Ureter (tissue), 1 donor: ENCODE measurements around the gene ARFGAP3. TPM values are rescaled to one million over a fixed set of nuclear protein-coding genes. Genes with fewer than 3 reads are reported as not detected.
"Not testable (repeated sequence)": the region's sequence is repeated elsewhere in the genome, so short reads cannot be mapped to it uniquely, and the experiment has no call there.

ENCODE experiments used
- DNase-seq: peaks from one replicate; pipeline ENCODE4 v3.0.0-alpha.2; 2020; ENCODE audit warnings: low spot score
- total RNA-seq: library from RNA; stranded (reverse); gene quantifications from one replicate; pipeline ENCODE4 v1.2.4, GENCODE V29; 2023
- donor health status: DM: yes; HTN: yes; CAD: no.

ARFGAP3 gene
- total RNA-seq, 1 donor from 2014 or later: 32.8 TPM

DNA sequence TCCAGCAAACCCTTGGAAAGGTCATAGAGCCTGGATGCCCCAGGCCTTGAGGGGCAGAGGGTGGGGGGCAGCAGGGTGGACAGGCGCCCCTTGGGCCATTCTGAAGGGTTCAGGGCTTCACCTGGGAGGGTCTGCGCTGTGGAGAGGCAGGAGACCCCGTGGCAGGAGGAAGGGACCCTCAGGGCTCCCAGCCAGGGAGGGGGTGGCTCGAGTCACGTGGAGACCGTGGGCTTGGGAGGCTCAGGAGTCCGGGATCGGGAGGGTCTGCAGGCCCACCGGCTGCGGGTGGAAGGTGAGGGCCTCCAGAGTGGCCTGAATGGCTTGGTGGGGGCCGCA lies 87.9 kb downstream of the ARFGAP3 start:
- no peak for DNase-seq

DNA sequence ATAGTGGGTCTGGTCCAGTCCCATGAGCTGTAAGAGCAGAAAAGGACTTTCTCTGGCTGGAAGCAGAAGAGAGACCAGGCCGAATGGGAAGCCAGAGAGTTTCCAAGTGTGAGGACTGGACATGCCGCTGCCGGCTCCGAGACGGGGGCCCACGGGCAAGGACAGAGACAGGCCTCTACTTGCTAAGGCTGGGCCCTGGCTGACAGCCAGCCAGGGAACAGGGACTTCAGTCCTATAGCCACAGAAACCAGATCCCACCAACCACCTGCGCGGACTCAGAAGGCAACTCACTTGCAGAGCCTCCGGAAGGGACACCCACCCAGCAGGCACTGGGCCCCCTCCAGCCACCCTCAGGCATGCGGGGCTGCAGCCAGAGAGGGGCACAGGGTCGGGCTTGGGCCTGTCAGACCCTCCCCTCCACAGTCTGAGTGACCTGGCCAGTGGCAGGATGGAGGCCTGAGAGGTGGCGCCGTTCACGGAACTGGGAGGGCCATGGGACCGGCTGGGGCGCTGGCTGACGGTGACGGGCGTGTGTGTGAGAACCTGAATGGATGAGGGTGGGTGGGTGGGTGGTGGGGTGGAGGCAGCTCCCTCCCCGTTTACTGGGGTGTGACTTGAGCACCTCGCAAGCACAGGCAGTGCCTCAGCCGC lies 88.6 kb downstream of the ARFGAP3 start:
- DNase-seq: peak; percentile 80

DNA sequence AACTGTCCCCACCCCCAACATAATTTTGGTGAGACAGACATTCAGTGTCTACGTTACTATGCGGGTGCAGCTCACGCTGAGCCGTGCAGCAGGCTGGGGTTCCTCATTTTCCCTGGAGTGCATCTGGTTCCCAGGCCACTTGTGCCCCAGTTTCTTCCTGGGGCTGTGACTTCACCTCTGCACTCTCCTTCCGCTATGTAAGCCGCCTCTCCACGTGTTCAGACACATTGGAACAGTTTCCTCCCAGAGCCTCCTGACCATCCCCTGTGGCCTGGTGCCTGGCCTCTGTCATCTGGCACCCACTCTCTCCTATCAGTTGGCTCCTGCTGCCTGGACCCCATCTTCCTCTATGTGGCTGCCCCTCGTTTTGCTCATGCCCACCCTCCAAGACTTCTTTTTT lies 90.2 kb downstream of the ARFGAP3 start:
- no peak for DNase-seq

DNA sequence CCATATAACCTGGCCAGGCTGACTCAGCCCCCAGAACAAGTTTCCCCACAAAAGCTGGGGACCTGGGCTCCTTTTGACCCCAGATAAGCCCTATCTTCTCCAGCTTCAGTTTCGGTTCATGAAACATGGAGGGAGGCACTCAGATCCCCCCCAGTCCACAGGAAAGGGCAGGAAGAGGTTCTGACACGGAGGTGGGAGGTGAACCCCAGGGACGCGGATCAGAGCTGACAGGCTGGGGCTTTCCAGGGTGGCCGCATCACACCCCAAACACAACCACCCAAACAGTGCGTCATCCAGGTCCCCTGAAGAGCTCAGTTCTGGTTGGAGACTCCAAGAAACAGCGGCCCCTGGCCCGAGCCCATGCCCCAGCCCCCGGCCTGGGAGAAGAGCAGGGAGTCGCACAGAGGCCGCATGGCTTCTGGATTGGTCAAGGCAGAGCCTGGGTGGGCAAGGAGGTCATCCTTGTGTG lies 92.1 kb downstream of the ARFGAP3 start:
- no peak for DNase-seq

DNA sequence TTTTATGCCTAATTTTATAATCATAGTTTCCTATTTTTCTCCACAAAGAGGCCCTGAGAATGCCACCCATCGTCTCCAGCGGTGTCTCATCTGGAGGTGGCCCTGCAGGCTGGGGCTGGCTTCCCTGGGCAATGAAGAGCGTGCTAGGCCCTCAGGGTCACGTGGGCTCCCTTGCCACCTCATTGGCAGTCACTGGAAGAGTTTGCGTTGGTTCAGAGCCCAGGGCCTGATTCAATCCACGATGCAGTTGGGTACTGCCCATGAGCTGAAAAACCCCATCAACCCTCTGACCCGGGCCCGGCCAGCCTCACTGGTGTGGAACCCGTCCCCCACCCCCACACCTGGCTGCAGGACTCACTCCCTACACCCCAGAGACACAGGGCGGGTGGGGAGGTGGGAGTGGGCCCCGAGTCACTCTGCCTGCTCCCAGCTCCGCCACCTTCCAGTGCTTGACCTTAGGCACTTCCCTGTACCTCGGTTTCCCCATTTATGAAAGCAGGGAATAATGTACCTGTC lies 93.0 kb downstream of the ARFGAP3 start:
- no peak for DNase-seq

DNA sequence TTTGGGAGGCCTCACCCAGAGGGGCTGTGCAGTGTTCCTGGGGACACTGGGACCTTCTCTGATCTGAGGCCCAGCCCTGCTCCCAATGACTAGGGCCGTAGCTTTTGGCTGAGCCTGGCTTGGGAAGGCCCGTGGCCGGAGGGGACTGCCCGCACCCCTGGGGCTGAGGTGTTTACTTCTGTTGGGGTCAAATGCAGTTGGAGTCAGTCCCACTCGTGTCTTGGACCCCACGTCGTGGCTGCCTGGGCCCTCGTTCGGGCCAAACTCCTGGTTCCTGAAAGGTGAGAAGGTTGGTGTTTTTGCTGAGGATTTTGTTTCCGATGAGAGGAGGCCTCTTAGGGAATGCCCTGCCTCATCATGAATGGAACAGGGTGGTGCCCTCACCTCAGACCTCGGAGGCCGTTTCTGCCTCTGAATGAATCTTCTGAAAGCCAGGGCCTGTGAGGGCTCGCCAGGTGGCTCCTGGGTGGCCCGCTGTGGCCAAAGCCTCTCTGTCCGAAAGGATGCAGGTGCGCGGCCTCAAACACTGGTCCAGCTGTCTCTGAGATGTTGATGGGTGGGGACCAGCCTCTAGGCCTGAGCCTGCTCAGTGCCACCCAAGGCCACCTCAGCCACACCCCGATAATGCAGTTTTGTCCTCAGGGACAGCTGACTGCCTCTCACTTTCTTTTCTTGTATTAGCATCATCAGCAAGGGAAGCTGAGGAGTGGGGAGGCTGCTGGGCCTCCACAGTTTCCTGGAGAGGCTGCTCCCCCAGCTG lies 96.1 kb downstream of the ARFGAP3 start:
- DNase-seq: no peak

DNA sequence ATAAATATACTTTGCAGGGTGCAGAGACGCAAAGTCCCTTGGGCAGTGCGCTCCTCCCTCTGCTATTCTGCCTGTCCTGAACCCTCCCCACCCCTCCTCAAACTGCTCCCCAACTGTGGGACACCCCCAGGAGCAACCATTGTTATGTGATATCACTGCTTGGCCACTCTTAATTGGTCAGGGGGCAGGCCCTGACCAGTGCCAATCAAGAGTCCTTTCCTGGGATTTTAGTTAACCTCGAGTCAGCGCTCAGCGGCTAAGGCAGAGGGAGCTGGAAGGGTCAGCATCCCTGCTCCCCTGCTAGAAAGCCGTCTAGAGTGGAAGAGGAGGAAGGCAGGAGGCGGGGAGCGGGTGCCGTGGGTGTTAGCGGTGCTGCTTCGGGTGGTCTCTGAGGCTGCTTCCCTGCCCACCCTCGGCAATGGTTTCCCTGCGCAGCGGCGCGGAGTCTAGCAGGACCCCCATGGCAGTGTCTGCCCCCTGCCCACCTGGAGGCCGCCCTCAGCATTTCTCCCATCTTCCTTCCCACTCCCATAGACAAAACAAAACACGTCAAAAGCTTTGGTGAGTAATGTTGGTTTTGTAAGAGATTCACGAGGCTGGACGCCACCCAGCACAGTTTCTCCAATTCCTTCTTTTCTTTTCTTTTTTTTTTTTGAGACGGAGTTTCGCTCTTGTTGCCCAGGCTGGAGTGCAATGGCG lies 98.0 kb downstream of the ARFGAP3 start:
- no peak for DNase-seq

DNA sequence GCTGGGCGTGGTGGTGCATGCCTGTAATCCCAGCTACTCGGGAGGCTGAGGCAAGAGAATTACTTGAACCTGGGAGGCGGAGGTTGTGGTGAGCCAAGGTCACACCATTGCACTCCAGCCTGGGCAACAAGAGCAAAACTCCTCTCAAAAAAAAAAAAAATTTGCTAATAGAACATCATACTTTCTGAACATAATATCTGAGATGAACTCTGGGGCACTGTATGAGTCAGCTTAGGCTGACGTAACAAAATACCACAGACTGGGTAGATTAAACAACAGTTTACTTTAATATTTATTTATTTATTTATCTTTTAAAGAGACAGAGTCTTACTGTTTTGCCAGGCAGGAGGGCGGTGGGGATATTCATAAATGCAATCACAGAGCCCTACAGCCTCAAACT lies 101.5 kb downstream of the ARFGAP3 start:
- DNase-seq: not testable (repeated sequence)

DNA sequence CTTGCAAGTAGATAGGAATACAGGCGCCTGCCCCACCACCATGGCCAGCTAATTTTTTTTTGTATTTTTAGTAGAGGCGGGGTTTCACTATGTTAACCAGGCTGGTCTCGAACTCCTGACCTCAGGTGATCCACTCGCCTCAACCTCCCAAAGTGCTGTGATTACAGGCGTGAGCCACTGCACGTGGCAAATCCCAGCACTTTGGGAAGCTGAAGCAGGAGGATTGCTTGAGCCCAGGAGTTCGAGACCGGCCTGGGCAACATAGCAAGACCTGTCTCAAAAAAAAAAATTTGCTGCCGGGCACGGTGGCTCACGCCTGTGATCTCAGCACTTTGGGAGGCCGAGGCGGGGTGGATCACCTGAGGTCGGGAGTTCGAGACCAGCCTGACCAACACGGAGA lies 102.0 kb downstream of the ARFGAP3 start:
- not testable (repeated sequence) for DNase-seq

DNA sequence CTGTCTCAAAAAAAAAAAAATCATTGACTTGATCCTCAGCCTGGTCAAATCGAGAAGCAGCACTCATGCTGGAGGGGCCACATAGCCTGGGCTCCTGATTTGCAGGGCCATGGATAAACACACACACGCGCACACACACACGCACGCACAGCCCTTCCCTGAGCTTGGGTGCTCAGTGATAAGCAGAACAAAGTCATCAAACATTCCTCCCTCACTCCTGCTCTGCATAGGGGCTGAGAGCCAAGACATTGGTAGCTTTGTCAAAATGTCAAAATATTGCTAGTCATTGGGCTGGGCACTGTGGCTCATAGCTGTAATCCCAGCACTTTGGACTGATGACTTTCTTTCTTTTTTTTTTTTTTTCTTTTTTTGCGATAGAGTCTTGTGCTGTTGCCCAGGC lies 102.4 kb downstream of the ARFGAP3 start:
- DNase-seq: no peak

DNA sequence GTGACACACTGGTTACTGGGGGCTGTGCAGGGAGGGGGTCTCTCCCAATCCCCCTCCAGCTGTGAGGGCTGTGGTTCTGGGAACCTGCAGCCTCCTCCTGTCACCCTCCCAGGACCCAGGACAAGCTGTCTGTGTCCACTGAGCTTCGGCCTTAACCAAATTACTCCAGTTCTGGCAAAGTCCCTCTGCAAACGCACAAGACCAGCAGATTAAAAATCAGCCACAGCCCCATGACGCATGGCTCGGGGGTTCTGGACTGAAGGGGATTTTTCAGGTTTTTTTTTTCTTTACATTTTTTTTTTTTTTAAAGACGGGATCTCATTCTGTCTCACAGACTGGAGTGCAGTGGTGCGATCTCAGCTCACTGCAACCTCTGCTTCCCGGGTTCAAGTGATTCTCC lies 104.2 kb downstream of the ARFGAP3 start:
- DNase-seq: no peak

DNA sequence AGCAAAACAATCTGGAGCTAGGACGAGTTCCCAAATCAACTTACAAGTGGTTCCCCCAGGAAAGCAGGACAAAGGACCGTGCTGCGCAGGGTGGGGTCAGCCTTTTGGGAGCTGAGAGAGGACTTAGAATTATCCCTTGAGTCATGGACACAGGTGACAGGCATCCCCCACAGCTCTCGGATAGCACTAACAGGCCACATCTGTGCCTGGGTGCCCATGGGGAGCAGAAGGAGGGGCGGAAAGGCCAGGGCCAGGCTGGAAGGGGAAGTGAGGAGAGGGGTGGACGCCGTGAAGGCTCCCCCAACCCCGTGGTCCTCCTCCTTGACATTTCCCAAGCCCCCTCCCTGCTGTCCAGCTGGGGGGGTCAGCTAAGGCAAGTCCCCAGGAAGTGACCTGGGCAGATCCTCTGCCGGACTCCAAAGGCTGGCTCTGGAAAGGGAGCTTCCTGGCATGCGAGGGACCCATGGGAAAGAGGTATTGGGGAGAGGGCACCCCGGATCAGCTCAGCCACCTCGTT lies 104.8 kb downstream of the ARFGAP3 start:
- no peak for DNase-seq

DNA sequence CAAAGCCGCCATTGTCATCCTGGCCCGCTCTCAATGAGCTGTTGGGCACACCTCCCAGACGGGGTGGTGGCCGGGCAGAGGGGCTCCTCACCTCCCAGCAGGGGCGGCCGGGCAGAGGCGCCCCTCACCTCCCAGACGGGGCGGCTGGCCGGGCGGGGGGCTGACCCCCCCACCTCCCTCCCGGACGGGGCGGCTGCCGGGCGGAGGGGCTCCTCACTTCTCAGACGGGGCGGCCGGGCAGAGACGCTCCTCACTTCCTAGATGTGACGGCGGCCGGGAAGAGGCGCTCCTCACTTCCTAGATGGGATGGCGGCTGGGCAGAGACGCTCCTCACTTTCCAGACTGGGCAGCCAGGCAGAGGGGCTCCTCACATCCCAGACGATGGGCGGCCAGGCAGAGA lies 106.7 kb downstream of the ARFGAP3 start:
- not testable (repeated sequence) for DNase-seq

DNA sequence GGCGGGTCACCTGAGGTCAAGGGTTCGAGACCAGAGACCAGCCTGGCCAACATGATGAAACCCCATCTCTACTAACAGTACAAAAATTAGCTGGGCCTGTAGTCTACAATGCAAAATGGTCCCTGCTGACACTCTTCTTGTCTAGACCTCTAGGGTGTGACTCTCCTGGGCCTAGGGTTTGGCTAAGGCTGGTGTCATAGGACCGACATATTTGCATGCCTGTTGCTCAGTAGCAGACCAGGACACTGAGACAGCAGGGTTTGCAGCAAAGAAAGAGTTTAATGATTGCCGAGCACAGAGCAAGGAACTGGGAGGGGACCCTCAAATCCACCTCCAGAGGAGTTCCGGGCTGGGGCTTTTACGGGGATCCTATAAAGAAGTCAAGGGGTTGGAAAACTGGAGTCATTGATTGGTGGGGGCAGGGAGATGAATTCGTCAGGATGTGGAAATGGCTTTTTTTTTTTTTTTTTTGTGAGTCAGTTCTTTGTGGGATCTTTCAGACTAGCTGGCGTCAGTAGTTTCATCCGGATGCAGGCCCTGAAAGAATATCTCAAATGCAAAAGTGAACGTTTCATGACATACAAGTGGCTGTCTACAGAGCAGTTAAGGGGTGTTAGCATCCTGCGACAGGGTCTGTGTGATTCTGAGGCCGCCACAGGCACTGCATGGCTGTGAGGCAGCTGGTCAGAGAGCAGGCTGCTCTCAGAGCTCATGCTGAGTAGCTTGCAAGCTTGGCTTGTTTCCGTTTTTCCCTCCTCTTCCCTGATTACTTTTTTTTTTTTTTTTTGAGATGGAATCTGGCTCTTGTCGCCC lies 109.2 kb downstream of the ARFGAP3 start:
- no peak for DNase-seq

Other genes starting within 250 kb of the ARFGAP3 start
- gene POLDIP3, start 242.4 kb downstream of the ARFGAP3 start, total RNA-seq: 64.9 TPM
- gene ATP5MGL, start 216.7 kb downstream of the ARFGAP3 start, total RNA-seq: 1.4 TPM
- gene CYB5R3, start 207.9 kb downstream of the ARFGAP3 start, total RNA-seq: 243 TPM
- gene A4GALT, start 136.4 kb downstream of the ARFGAP3 start, total RNA-seq: 57.9 TPM
- gene PACSIN2, start 157.9 kb upstream of the ARFGAP3 start, total RNA-seq: 78.5 TPM
- 12.9 TPM for gene TTLL1, start 232.1 kb upstream of the ARFGAP3 start, total RNA-seq